Erythroblast (primary cell): ENCODE data around the gene SCYL1.

Source experiments
- GATA1 ChIP-seq: IDR thresholded peaks from 2 replicates; pipeline ENCODE4 v1.6.1; 2011; ENCODE audit warnings: low read depth, mild to moderate bottlenecking, control low read depth, low read length, moderate library complexity
- POLR2A ChIP-seq: IDR thresholded peaks from 2 replicates; pipeline ENCODE4 v1.6.1; 2011; ENCODE audit warnings: mild to moderate bottlenecking, low read length

DNA sequence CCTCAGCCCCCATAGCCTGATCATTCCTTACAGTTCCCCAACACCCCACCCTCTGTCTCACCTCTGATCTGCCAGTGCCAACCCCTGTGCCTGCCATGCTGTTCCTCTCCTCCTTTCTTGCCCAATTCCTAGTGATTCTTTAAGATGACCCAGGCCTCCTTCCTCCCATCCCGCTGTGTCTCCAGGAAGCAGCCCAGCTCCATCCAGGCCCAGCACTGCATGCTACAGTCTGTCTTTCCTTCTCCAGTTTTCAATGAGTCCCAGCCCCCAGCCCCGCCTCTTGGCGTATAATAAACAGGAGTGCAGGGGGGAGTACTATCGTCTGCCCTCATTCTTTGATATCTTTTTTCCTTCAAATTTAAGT lies 21.0 kb downstream of the SCYL1 start:
- TF ChIP-seq POLR2A (no peak), GATA1 (no peak)
